Limb (tissue), 2 donors: Measurements from ENCODE around the gene NEUROD6.
A peak's percentile ranks its signal among the peaks of the same experiment; 100 is the strongest.

ENCODE experiments used
- DNase-seq, 2 donors: peaks; one replicate each; pipeline ENCODE4 v3.0.0-alpha.2; 2016; ENCODE audit errors: extremely low spot score in 2 of 2

Gene NEUROD6

GRCh38 chr7:31335161-31335856 is 5.2 kb downstream of the NEUROD6 start:
- peak in 1 of 2 donors; percentile 41 for DNase-seq

GRCh38 chr7:31333291-31333690 is 7.2 kb downstream of the NEUROD6 start:
- no peak for DNase-seq

DNA sequence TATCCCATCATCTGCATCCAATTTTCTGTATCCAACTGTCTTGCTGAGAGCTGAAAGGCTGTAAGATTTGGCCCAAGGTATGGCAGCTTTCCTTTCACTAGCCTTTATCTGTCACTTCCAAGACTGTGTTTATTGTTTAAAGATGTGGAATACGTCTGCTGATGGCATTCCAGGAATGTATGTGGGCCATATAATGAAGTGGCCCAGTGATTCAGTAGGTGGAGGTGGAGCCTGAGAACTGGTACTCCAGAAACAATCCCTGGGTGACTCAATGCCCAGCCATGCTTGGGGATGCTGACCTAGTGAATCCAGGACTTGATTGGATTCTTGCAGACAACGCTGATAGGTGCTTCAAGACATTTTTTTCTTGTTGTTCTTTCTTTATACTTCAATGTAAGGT is 13.5 kb downstream of the NEUROD6 start:
- DNase-seq = no peak

GRCh38 chr7:31326416-31326815 is 14.1 kb downstream of the NEUROD6 start:
- DNase-seq = no peak

DNA sequence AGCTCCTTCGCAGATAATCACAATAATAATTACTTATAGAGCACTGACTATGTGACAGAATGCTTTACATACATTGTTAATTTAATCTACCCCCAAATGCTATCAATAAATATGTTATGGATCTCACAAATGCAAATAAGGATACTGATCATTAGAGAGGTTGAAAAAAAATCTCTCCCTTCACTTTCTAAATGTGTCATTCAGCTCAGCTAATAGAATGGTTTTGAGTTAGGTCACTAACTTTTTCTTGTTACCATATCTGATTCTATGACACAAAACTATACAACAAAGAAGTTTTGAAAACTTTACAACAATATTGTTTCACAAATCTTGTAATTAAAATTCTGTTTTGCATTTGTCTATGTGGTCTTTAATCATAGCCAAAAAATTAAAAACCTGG is 17.4 kb downstream of the NEUROD6 start:
- DNase-seq = no peak

DNA sequence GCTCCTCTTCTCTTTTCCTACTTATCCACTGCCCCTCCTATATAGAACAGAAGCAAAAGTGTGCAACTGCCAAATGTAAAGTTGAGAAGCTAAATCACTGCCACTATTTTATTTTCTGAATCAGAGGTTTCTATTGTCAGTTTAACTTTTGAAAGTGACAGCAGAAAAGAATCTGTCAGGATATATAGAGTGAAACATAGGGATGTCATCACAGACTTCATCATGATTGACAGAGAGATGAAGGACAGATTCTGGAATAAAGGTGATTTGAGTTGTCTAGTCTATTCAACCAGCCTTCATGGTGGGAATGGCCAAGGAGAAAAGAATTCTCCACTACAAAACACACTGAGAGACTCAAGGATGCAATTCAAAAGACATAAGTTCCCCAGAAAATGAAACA is 19.9 kb downstream of the NEUROD6 start:
- DNase-seq = no peak

DNA sequence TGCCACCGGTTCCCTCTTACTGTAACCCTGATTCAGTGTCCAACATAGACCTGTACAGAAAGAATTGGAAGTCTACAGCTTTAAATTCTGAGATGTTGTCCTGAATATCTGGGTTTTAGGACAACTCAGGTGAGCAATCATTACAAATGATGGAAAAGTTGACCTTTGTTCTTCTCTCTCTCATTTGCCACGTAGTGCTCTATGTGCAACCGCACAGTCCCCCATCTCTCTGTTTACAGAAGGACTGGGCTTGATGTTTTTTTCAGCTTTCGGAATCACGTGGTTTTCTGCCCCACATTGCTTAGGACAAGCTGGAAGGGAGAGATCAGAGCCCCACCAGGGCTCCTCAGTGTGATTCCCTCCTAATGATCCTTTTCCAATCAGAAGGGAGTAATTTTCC is 22.2 kb downstream of the NEUROD6 start:
- no peak for DNase-seq

DNA sequence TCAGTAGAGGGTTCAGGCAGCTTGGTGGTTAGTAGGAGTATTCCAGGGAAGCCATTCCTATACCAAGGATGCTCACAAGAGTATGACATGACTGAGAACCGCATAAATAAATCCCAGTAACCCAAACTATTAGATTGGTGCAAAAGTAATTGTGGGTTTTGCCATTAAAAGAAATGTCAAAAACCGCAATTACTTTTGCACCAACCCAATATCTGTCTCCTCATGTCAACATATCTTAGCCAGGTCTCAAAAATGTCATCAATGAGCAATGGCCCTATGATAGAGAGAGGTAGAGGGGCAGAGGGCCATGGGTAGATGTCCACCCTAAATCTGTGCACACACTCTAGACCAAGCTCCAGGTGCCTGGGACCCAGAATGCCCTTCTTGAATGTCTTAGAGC is 23.6 kb downstream of the NEUROD6 start:
- DNase-seq = no peak

DNA sequence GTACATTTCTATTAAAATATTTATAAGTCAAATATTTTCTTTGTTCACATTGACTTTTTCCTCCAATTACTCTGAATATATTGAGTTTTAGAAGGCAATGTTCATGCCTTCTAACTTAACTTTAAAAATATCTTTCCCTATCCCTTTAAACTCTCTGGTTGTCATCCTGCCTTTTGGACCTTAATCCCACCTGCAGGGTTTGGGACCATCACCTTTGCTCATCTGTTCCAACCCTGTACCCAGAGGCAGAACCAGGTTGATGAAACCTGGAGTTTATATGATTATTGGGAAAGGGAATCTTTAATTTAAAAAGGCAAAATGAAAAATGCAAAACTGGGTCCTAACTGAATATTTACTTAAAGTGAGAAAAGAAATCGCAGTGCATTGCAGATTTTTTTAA is 24.8 kb downstream of the NEUROD6 start:
- DNase-seq = no peak

DNA sequence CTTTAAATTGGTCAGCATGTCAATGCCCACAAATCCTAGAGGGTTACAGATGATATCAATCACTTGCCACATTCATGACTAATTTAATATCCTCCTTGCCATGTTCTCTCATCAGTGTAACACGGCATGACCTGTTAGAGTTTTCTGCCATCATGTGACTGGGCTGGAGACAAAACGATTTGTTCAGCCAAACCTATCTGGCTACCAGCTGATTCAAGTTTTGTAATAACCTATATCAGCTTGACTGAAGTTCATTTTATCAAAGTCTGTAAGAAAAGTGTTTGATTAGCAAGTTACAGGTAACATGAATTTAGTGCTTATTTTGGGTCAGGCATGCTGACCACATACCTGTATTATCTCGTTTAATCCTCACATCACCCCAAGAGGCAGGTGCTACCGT is 25.7 kb downstream of the NEUROD6 start:
- no peak for DNase-seq

DNA sequence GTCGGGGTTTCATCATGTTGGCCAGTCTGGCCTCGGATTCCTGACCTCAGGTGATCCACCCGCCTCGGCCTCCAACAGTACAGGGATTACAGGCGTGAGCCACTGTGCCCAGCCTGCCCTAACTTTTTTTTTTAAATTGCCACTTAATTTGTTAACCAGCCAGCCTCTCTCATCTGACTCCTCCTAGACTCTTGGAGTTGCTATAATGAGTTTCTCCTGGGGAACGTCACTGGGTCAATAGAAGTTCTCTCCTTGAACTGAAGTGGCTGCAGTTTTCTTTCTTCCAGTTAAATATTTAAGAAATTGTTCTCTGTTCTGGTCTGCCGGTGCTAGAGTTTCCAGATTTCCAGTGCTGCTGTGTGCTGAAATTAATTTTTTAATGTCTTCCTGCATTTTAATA is 27.6 kb downstream of the NEUROD6 start:
- DNase-seq = no peak

- DNase-seq = no peak
These were observed 29.0 kb downstream of the NEUROD6 start for GRCh38 chr7:31311552-31311951.

DNA sequence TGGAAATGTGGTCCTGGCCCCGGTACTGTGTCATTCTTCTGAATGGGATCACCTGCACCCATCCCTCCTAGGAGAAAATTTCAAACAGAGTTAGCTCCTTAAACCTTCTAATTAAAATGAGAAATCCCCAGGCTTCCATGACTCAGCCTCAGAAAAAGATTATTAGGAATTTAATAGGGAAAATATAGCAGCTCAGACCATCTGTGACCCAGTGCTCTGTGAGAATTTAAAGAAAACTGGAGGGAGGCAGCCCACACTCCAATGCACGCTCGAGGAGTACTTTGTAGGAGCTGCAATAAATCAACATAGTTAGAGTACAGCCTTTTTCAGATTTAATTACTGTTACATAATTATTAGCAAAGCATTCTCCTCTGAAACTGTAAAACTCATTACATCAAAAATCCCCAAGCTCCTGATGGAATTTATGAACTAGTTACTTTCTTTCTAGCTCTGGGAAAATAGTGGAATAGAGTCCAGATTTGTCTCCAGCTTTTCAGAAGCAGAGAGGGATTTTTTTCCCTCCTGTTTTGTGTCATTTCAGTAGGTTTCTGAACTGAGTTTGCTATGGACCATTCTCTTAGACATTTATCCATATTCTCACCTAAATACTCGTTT is 30.1 kb downstream of the NEUROD6 start:
- no peak for DNase-seq

DNA sequence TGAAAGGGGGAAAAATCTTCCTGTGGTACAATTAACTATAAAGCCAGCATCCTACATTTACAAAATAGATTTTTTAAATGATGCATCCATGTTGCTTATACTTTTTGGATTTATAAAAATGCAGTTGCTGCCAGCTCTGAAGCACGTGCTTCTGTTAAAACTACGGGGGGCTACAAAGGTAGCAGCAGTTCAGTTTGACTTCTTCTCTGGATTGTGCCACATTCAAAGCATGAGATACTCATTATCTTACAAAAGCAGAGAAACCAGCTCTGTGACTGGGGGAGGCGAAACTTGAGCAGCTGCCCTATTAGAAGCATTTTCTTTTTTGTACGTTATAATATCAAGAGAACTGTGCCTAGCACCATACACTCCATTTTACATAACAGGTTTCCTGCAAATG is 31.1 kb downstream of the NEUROD6 start:
- DNase-seq = no peak

DNA sequence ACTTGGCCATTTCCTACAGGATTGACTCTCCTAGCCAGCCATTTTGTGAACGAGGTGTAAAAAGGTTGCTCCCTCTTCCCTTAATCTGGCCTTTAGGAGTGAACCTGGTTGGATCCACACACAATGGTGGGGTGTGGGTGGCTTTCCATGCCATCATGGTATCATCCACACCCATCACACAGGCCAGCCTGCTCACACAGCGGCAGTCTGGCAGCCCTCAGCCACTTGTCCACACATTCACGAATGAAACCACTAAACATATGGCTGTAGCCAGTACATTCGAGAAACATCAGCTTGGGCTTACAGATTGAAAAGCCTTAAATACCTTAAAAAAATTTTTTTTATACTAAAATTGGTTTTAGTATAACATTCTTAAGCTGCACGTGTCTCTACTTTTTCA is 31.9 kb downstream of the NEUROD6 start:
- DNase-seq = no peak

GRCh38 chr7:31307972-31308371 is 32.6 kb downstream of the NEUROD6 start:
- DNase-seq = no peak

- no peak for DNase-seq
These were observed 35.3 kb downstream of the NEUROD6 start for GRCh38 chr7:31305260-31305659.

GRCh38 chr7:31304446-31304845 is 36.1 kb downstream of the NEUROD6 start:
- no peak for DNase-seq

DNA sequence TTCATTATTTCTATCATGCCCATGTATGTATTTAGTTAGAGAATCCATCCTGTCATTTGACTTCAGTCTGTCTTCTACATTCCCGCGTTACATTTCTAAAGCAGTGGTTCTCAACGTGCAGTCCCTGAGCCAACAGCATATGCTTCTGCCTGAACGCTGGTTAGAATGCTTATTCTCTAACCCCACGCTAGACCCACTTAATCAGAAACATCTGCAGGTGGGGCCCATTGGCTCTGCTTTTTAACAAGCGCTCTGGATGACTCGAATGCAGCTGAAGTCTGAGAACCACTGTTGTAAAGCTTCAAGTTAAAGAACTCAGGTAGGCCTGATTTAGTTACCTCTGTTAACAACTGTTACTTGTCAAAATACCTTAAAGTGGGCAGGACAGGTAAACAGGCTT is 38.2 kb downstream of the NEUROD6 start:
- DNase-seq = peak; percentile 44 to 67

GRCh38 chr7:31299336-31299735 is 41.2 kb downstream of the NEUROD6 start:
- no peak for DNase-seq

DNA sequence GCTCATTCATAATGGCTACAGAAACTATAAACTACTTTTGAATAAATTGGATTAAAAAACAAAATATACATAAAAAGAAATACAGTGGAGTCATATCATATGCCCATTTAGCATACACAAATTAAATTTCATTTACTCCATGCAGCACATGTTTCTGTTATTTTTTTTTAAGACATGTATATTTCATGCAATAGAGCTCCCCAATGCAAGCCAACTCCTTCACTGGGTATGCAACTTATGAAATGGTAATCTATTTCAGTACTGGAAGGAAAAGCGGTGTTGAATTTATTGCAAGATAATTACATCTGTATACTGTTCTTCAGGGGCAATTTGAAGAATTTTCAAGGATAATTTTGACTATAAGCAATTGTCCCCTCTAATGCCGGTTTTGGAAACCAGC is 49.9 kb downstream of the NEUROD6 start:
- no peak for DNase-seq
